Astrocyte (in vitro differentiated cells and primary cell): Measurements from ENCODE around the gene TTK. TPM values are rescaled to one million over a fixed set of nuclear protein-coding genes. Genes with fewer than 3 reads are reported as not detected.
"Not testable (repeated sequence)": the region's sequence is repeated elsewhere in the genome, so short reads cannot be mapped to it uniquely, and the experiment has no call there.

Experiments used
- DNase-seq: peaks from one replicate; pipeline ENCODE4 v3.0.0-alpha.2; 2010; ENCODE audit warnings: low read depth
- FAIRE-seq: peaks from 2 replicates; lab custom pipeline; 2011; peaks lifted over from hg19 to GRCh38; lab: Jason Lieb, UNC
- H2AFZ ChIP-seq: 2 replicates; pipeline ENCODE4 v1.6.0; 2012; ENCODE audit warnings: low read depth, low read length, inconsistent platforms
- H3K27ac ChIP-seq: 2 replicates; pipeline ENCODE4 v1.5.1; 2011; ENCODE audit warnings: low read depth, low read length, inconsistent platforms
- H3K27me3 ChIP-seq: 2 replicates; pipeline ENCODE4 v1.6.0; 2011; ENCODE audit warnings: low read length, inconsistent platforms; ENCODE audit not compliant: insufficient read depth
- H3K36me3 ChIP-seq: 2 replicates; pipeline ENCODE4 v1.5.1; 2011; ENCODE audit warnings: low read length, inconsistent platforms; ENCODE audit not compliant: insufficient read depth
- H3K4me1 ChIP-seq: 2 replicates; pipeline ENCODE4 v1.5.1; 2011; ENCODE audit warnings: low read length, inconsistent platforms; ENCODE audit not compliant: insufficient read depth
- H3K4me2 ChIP-seq: 2 replicates; pipeline ENCODE4 v1.6.0; 2012; ENCODE audit warnings: low read length, inconsistent platforms
- H3K4me3 ChIP-seq: 2 replicates; pipeline ENCODE4 v1.5.1; 2011; ENCODE audit warnings: low read depth, mild to moderate bottlenecking, low read length, inconsistent platforms; ENCODE audit not compliant: insufficient read depth
- H3K79me2 ChIP-seq: 2 replicates; pipeline ENCODE4 v1.6.0; 2012; ENCODE audit warnings: mild to moderate bottlenecking, low read length, inconsistent platforms; ENCODE audit not compliant: insufficient read depth
- H3K9ac ChIP-seq: 2 replicates; pipeline ENCODE4 v1.6.0; 2012; ENCODE audit warnings: mild to moderate bottlenecking, low read length, inconsistent platforms
- H3K9me3 ChIP-seq: 2 replicates; pipeline ENCODE4 v1.5.1; 2012; ENCODE audit warnings: low read depth, mild to moderate bottlenecking, low read length, inconsistent platforms; ENCODE audit not compliant: insufficient read depth
- H4K20me1 ChIP-seq: 2 replicates; pipeline ENCODE4 v1.6.0; 2012; ENCODE audit warnings: low read length, inconsistent platforms; ENCODE audit not compliant: insufficient read depth
- H3K27ac Mint-ChIP-seq: one replicate; pipeline ENCODE4 v1.8.0; 2021; ENCODE audit warnings: mild to moderate bottlenecking, mixed read lengths; ENCODE audit not compliant: unreplicated experiment
- H3K27me3 Mint-ChIP-seq: one replicate; pipeline ENCODE4 v1.8.0; 2021; ENCODE audit warnings: low read depth, mixed read lengths; ENCODE audit not compliant: unreplicated experiment
- H3K36me3 Mint-ChIP-seq: one replicate; pipeline ENCODE4 v1.8.0; 2021; ENCODE audit warnings: low read depth, mixed read lengths; ENCODE audit not compliant: unreplicated experiment
- H3K4me1 Mint-ChIP-seq: one replicate; pipeline ENCODE4 v1.8.0; 2021; ENCODE audit warnings: low read depth, mixed read lengths; ENCODE audit not compliant: unreplicated experiment
- H3K4me3 Mint-ChIP-seq: one replicate; pipeline ENCODE4 v1.8.0; 2021; ENCODE audit warnings: mild to moderate bottlenecking, moderate library complexity, mixed read lengths; ENCODE audit not compliant: unreplicated experiment
- H3K9me3 Mint-ChIP-seq: one replicate; pipeline ENCODE4 v1.8.0; 2021; ENCODE audit warnings: mild to moderate bottlenecking, mixed read lengths; ENCODE audit not compliant: unreplicated experiment
- CTCF ChIP-seq: IDR thresholded peaks from 2 replicates; pipeline ENCODE4 v1.5.1; 2011; ENCODE audit warnings: low read depth, mild to moderate bottlenecking, inconsistent platforms, low read length, moderate library complexity; ENCODE audit not compliant: insufficient read depth
- EZH2 ChIP-seq: IDR thresholded peaks from 2 replicates; pipeline ENCODE4 v1.6.1; 2012; ENCODE audit warnings: mild to moderate bottlenecking, low read length, inconsistent platforms; ENCODE audit not compliant: insufficient read depth
- total RNA-seq: library from RNA; stranded (reverse); gene quantifications from 2 replicates; pipeline ENCODE4 v1.2.1, GENCODE V29; 2021

The TTK gene
- total RNA-seq, 1 donor from 2014 or later = 4.9 TPM

- H3K79me2 ChIP-seq = no peaks in the 10 kb centered on the region
- no peak for TF ChIP-seq EZH2
- no peak for TF ChIP-seq CTCF
- FAIRE-seq = no peak
- no peaks in the 10 kb centered on the region for H3K27me3 Mint-ChIP-seq
- DNase-seq = no peak
- H2AFZ ChIP-seq = no peak overlapping the region
- H3K27ac ChIP-seq = no peak overlapping the region
- H3K4me1 ChIP-seq = no peaks in the 10 kb centered on the region
- H3K4me2 ChIP-seq = no peak overlapping the region
- H3K4me1 Mint-ChIP-seq = no peaks in the 10 kb centered on the region
- H3K9me3 ChIP-seq = no peaks in the 10 kb centered on the region
- no peak overlapping the region for H3K9ac ChIP-seq
- no peaks in the 10 kb centered on the region for H3K36me3 ChIP-seq
- no peaks in the 10 kb centered on the region for H4K20me1 ChIP-seq
- H3K27ac Mint-ChIP-seq = no peak overlapping the region
- H3K9me3 Mint-ChIP-seq = no peaks in the 10 kb centered on the region
- no peak overlapping the region for H3K4me3 Mint-ChIP-seq
- H3K27me3 ChIP-seq = no peaks in the 10 kb centered on the region
- H3K36me3 Mint-ChIP-seq = no peaks in the 10 kb centered on the region
- H3K4me3 ChIP-seq = no peak overlapping the region
Observed at GRCh38 chr6:80060774-80061173, 56.3 kb downstream of the TTK start.

- H3K27me3 Mint-ChIP-seq, H3K4me1 ChIP-seq, H3K9ac ChIP-seq, H3K9me3 ChIP-seq, H3K79me2 ChIP-seq, H3K27ac ChIP-seq, H3K27ac Mint-ChIP-seq, H4K20me1 ChIP-seq, DNase-seq, H3K4me3 Mint-ChIP-seq, H3K36me3 Mint-ChIP-seq, H3K36me3 ChIP-seq, H3K4me1 Mint-ChIP-seq, H3K27me3 ChIP-seq, H3K4me3 ChIP-seq, H3K4me2 ChIP-seq, H3K9me3 Mint-ChIP-seq, H2AFZ ChIP-seq: not testable (repeated sequence)
- peak; percentile 52 for FAIRE-seq
Observed at GRCh38 chr6:80068146-80068545, 63.7 kb downstream of the TTK start.

- H3K4me1 Mint-ChIP-seq, H3K36me3 ChIP-seq, H3K27me3 ChIP-seq, H3K9me3 ChIP-seq, H3K79me2 ChIP-seq, H2AFZ ChIP-seq, H3K27ac Mint-ChIP-seq, DNase-seq, H3K4me3 Mint-ChIP-seq, H3K4me1 ChIP-seq, FAIRE-seq, H3K27me3 Mint-ChIP-seq, H3K36me3 Mint-ChIP-seq, H3K4me3 ChIP-seq, H3K9ac ChIP-seq, H3K4me2 ChIP-seq, H4K20me1 ChIP-seq, H3K27ac ChIP-seq, H3K9me3 Mint-ChIP-seq: not testable (repeated sequence)
Observed at GRCh38 chr6:80070431-80070830, 66.0 kb downstream of the TTK start.

- no peak overlapping the region for H3K4me3 Mint-ChIP-seq
- TF ChIP-seq CTCF (no peak), EZH2 (no peak)
- H3K36me3 ChIP-seq = no peaks in the 10 kb centered on the region
- FAIRE-seq (no peak), DNase-seq (no peak)
- no peak overlapping the region for H3K4me2 ChIP-seq
- H3K4me1 ChIP-seq = no peaks in the 10 kb centered on the region
- H3K27ac Mint-ChIP-seq = no peak overlapping the region
- H3K27me3 ChIP-seq = no peaks in the 10 kb centered on the region
- H3K9me3 Mint-ChIP-seq = peaks cover 2% of the 10 kb centered on the region
- no peaks in the 10 kb centered on the region for H3K4me1 Mint-ChIP-seq
- H3K79me2 ChIP-seq = no peaks in the 10 kb centered on the region
- no peak overlapping the region for H2AFZ ChIP-seq
- no peaks in the 10 kb centered on the region for H3K36me3 Mint-ChIP-seq
- no peak overlapping the region for H3K4me3 ChIP-seq
- H3K9ac ChIP-seq = no peak overlapping the region
- no peak overlapping the region for H3K27ac ChIP-seq
- no peaks in the 10 kb centered on the region for H3K9me3 ChIP-seq
- peaks cover 2% of the 10 kb centered on the region for H3K27me3 Mint-ChIP-seq
- no peaks in the 10 kb centered on the region for H4K20me1 ChIP-seq
Observed at GRCh38 chr6:80077067-80077466, 72.6 kb downstream of the TTK start.
